Measurements from ENCODE around the gene ZFAND3.

Gene ZFAND3

DNA sequence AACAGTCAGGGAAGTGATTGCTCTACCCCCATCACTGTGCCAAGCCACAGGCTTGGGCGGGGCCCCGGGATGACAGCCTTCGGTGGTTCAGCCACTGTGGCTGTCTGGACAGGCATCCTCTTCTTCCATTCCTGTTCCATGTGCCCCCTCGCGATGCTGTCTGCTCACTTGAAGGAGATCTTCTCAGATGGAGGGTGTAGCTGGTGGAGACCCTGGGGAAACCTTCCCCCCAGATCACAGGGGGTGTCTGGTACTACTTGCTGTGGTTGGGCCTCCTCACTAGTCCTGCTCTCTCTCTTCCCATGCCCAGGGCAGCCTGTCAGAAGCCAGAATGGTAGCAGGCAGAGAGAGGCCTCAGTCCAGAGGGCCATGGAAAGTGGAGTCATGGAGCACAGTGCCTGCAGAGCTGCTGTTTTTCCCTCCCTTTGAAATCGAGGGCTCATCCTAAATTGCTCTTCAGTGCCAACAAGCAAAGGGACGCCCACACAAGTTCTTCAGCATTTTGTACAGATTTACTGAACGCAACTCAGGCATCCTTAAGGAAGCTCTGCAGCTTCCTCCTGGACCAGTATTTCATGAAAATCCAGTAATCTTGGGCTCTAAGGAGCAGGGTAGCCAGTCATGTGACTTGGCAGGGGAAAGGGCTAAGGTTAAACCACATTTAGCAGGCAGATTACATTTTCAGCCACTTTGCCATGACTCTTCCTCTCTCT is 326.6 kb downstream of the ZFAND3 start:
- no peak for DNase-seq (ENCODE audit: low read depth in 4 of 4, low spot score in 1 of 4)

DNA sequence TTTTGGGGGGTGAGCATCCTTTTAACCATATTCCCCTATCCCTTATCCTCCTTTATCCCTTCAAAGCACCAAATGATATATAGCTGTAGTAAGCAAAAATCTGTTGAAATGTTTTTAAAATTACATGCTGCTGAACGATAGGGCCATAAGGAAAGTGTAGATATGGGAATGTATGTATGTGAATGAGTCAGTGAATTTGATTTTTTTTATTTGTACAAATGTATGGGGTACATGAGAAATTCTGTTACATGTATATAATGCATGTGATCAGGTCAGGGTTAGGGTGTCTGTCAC is 327.2 kb downstream of the ZFAND3 start:
- no peak for DNase-seq (ENCODE audit: low read depth in 4 of 4, low spot score in 1 of 4)

DNA sequence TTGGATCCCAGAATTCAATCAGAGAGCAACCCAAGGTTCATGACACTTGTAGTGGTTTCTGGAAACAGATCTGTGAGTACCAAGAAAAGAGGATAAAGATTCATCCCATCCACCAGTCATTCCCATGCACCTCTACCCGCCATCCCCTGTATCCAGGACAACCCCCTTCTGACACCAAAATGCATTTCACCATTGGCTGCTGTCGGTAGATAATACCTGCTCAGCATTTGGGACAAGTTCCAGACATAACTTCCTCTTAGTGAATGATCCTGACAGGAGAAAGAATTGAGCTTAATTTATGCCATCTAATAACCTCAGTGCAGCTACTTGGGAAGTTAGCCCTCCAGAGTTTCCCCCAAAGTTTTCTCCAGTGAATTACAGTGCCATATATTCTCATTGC is 329.1 kb downstream of the ZFAND3 start:
- no peak for DNase-seq (ENCODE audit: low read depth in 4 of 4, low spot score in 1 of 4)

DNA sequence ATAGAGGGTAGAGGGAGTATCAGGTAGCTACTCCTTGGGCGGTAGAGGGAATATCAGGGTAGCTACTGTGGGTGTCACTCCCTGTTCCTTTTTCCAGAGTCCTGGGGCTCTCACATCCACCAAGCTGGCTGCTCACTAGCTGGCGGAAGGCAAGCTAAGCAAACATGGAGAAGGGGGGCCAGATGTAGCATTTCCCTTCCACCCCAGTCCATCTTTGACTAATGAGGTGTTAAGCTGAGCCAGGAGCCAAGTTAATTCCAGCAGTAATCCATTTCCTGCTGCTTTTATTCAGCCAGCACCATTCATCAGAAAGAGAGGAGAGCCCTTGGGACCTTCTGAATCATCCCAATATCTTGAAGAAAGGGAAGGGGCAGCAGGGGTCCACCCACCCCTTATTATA is 330.0 kb downstream of the ZFAND3 start:
- no peak for DNase-seq (ENCODE audit: low read depth in 4 of 4, low spot score in 1 of 4)

DNA sequence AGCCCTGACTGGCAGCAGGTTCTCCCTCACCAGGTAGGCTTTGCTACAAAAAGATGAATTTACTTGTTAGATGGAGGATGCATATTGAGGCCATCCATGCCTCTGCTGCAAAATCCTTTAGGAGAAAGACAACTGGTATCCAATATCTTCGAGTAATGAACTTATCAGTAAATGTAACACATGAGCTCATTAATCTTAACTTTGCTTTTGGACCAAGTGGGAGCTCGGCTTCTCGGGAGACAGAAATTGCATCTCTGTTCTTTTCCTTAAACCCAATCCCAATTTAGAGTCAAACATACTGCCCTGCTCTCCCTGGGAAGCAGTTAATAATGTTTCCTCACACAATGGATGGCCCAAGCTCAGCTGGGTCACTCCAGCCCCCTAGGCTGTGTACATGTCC is 330.5 kb downstream of the ZFAND3 start:
- DNase-seq (ENCODE audit: low read depth in 4 of 4, low spot score in 1 of 4) = no peak

DNA sequence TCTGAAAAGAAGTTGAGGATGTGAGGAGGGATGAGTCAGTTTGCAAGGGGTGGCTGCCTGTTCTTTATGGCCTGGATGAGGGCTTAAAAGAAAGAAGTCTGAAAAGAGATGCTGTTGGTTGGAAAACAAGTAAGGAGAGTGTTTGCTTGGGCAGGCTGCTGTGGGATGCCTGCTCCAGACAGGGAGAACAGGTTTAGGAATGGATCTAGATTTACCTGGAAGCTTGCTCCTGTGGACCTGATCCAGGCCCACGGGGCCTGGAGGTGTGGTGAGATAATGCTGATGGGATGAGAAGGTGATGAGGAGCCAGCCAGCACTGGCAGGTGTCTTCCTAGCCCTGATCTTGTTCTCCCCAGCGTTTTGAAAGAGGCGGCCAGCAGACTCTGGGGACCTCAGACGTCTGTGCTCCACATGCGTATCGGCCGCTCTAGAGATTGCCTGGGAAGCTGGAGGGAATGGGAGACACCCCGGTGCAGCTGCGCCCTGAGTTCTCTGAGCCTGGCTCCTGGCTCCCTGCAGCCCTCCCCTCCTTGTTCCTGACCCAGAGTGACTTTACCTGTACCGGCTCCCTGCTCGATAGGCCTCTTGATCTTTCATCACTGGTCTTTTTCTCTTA is 331.3 kb downstream of the ZFAND3 start:
- DNase-seq (ENCODE audit: low read depth in 4 of 4, low spot score in 1 of 4) = no peak

DNA sequence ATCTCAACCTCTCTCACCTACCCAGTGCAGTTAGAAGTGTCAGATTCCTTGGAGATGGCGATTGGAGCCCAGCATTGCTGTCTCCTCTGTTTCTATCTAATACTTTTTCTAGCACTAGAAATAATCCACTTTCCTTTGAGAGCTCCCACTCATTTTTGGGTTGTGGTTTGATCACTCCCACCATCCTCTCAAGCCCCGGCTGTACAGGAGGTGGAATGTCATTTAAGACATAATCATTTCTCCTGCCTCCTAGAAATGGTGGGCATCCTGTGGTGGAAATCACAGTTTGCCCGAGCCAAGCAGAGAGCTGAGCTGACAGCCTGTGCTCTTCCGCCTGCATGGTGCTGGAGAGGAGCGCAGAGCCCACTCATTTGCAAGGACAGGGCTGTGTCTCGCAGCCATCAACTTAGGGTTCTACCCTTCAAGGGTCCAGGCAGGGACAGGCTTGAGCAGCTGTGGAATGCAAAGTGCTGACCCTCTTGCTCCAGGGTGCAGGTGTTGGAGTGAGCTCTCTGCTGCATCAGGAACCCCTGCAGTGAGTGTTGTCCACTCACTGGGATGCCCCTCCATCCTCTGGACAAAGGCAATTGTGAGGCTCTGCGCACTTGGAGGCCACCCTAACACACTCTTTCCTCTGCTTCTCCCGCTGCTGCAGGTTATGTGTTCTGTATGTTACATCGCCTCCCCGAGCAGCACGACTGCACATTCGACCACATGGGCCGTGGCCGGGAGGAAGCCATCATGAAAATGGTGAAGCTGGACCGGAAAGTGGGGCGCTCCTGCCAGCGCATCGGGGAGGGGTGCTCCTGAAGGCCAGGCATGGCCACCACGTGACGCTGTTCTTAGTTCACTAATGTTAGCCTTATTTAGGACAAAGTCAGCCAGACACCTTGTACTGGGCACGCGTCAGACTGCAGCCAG is 332.3 kb downstream of the ZFAND3 start:
- DNase-seq (ENCODE audit: low read depth in 4 of 4, low spot score in 1 of 4) = no peak

DNA sequence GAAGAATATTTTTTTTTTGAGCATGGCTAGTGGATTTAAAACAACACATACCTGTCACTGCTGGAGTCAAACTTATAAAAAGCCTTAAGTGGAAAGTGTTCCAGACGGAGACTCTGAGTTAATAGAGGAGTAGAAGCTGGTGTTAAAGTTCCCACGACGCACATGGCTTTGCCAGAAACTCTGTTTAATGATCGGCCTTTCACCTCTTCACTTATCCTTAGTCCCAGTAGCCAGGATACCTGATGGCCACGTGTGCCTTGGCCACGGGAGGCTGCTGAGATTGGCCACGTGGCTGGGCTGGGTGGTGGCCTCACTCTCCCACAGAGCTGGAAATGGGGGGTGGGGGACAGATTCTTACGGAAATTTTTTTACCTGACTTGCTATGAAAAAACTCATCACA is 333.1 kb downstream of the ZFAND3 start:
- DNase-seq (ENCODE audit: low read depth in 4 of 4, low spot score in 1 of 4) = no peak

DNA sequence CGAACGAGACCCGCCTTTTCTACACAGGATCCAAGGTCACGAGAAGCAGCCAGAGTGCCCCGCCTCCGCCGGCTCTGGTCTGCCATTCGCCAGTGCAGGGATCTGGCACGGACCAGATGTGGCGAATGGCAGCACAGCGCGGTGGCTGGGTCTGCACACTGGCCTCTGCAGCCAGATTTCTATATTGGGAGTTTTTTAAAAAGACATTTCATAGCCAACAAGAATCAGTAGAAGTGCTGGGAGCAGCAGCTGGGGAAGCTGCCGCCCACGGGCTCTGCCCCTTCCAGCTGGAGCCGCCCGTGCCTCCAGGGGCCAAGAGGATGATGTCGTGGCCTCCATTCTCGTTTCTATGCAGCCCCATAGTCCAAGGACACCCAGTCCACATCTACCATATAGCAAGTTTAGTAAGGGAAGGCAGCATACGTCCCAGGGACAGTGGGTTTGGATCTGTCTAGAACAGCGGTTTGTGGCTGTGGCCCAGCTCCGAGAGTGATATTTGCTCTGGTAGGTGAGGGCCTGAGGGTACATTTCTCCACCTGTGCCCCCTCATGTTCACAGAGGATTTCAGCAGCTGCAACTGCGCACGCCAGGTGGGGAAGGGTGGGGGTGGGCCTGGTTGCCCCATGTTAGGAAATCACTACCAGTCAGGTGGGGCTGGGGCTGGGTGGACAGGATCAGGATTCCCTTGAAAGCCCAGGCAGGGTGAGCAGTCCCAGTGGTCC is 333.7 kb downstream of the ZFAND3 start:
- DNase-seq (ENCODE audit: low read depth in 4 of 4, low spot score in 1 of 4) = no peak

DNA sequence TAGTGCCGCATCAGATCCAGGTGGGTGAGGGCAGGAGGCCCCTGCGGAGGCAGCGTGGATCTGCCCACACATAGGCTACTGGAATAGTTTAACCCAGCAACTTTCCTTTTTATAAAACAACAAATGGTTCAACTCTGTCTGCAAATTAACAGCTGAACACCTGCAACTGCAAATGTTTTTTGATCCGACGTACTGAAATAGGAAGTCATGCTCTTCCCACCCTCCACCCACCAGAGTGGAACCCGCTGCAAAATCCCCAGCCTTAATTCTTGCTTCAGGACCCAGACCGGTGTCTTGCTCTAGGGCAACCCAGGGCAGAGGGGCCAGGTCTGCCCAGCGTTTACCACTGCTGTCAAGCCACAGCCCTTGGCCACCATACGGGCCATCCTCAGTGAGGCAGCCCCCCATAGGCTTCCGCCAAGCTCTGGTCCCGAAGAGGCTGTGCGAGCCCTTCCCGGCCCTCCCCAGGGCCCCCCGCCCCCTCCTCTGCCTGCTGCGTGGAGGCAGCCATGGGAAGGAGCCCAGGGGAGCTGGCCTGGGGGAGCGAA is 334.3 kb downstream of the ZFAND3 start:
- DNase-seq (ENCODE audit: low read depth in 4 of 4, low spot score in 1 of 4) = no peak

DNA sequence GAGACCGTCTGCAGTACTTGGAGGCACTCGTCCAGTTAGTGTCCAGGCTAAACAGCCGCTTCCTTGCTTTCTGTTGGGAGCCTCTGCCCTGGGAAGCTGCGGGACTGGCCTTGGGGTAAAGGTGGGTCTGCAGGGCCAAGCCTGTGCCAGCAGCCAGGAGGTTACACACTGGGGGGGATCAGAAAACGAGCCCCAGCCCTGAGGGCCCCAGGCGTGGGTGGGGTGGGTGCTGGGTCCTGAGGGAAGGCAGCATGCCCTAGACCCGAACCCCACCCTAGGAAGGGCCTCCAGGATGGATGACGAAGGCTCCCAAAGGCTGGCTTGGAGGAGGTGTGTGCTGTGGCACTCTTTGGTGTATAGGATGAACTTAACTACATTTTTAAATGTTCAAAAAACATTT is 335.2 kb downstream of the ZFAND3 start:
- no peak for DNase-seq (ENCODE audit: low read depth in 4 of 4, low spot score in 1 of 4)

DNA sequence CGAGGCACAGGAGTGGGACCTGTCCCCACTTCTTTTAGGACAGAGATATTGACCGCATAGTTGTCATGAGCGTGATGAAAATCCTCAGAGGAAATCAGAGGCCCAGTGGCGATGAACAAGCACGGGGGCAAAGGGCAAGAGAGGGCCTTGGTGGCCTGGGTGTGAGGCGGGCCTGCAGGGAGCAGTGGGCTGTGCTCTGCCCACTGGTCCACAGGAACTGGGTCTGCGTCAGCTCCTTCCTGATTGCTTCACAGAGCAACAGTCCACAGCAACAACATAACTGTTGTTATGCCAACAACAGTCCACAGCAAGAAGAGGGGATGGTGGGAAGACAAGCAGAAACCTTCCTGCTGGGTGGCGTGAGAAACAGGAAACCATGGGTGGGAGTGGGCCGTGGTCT is 335.6 kb downstream of the ZFAND3 start:
- no peak for DNase-seq (ENCODE audit: low read depth in 4 of 4, low spot score in 1 of 4)

DNA sequence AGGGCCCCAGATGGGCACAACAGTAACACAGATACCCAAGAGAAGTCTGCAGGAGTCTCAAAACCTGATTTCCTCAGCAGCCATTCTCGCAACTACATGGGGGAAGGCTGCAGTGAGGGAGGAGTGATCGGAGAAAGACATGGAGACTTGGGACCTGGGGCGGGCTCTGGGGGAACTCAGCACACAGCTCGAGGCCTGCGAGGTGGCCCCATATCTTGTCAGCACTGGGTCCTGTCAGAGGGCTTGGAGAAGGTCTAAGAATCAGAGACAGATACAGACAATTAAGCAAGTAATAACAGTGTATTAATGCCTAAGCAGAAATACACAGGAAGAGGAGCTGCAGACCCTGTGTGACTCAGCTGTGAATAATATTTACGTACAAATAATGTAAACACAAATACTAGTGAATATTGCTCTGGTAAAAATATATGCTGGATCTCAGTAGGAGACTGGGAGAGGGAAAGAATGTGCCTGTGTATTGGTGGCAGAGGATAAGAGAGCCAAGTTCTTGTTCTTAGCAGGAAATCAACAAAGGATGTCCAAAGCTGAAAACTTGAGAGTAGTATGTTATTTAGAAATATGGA is 336.2 kb downstream of the ZFAND3 start:
- no peak for DNase-seq (ENCODE audit: low read depth in 4 of 4, low spot score in 1 of 4)

DNA sequence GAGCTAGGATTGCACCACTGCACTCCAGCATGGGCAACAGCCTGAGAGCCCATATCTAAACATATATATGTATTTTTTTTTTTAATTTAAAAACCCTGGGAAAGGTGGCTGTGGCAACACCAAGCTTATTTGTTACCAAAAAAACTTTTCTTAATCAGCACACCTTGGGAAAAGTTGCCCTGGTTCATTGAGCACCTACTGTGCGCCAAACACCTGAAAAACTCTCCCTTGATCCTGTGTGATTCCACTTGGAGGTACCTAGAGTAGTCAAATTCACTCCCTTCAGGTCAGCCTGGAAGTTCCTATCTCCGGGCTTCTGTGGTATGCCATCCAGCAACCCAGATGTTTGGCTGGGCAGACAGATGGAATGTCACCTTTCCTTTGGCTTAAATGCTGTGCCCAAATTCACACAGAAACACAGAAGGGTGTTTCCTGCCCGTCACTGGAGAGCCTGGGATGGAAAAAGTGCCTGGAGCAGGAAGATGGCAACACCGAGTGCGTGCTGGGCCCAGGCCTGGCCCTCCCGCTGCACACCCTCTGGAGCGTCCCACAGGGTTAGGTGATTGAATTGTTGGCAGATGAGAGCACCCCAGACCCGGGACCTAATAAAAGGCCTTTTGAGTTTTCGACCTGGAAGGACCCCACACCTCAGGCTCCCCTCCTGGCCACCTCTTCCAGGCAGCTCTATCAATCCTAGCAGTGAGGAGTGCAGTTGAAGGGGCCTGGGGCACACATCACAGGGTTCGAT is 337.5 kb downstream of the ZFAND3 start:
- DNase-seq (ENCODE audit: low read depth in 4 of 4, low spot score in 1 of 4) = no peak

DNA sequence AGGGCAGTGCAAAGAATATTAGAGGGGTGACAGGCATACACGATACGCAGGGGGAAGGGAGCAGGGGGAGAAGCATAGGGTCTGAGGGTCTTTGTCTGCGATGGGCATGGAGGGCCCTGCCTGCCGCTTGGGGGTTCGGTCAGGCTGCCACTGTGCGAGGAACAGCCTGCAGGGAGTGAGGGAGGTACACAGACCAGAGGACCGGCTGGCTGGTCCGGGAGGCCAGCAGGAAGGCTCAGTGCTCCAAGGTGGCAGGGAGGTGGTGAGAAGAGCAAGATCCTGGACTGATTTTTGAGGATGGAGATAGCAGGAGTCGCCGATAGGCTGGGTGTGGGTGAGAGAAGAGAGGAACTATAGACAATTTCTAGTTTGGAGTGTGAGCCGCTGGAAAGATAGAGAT is 338.4 kb downstream of the ZFAND3 start:
- no peak for DNase-seq (ENCODE audit: low read depth in 4 of 4, low spot score in 1 of 4)

DNA sequence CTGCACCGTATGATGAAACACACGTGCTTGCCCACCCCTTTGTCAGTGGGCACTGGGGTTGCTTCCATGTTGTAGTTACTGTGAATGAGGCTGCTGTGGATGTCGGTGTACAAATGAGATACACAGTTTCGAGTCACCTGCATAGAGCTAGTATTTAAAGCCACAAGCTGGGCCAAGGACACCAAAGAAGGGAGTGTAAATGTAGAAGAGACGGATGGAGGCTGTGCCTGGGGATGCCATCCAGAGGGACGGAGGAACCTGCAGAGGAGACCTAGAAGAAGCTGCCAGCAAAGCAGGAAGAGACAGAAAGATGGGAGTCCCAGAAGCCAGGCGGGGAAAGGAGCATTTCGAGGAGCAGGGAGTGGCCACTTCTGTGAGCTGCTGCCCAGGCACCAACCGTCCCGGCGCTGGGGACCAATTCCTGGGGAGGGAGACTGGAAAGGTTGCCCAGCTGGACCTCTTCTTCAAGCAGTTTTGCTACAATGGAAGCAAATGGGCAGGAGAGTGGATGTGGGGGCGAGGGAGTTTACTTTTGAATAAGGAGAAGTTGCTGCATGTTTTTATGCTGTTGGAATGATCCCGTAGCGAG is 339.3 kb downstream of the ZFAND3 start:
- DNase-seq (ENCODE audit: low read depth in 4 of 4, low spot score in 1 of 4) = no peak

DNA sequence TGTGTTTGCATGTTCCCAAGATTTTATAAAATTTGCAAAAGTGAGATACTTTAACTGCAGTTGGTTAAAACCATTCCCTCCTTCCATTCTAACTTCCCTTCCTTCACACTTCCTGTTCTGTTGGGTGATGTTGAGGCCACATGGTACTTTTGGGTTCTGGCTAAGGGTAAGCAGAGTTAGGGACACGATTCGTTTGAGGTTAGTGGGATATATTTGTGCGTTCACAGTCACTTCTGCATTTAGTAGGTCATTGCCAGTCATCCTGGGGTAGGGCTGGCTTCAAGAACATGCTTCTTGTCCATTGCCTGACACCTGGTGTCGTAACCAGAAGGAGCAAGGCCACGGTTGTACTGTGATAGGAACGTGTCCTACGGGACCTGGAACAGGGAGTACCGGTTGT is 340.1 kb downstream of the ZFAND3 start:
- DNase-seq (ENCODE audit: low read depth in 4 of 4, low spot score in 1 of 4) = no peak

DNA sequence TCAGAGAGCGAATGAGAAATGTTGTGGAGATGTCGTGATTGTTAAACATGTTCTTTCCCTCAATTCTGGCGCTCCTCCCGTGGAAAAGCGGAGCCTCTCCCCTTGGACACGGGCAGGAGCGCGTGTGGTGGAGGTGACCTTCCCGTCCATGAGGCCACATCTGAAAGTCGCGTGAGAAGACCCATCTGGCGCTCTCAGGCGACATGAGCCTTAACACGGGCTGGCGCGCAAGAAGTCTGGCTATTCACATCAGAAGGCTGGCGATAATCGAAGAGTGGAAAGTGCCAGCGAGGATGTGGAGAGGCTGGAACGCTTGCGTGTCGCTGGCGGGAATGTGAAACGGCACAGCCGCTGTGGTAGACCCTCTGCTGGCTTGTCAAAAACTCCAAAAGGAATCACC is 341.3 kb downstream of the ZFAND3 start:
- no peak for DNase-seq (ENCODE audit: low read depth in 4 of 4, low spot score in 1 of 4)

DNA sequence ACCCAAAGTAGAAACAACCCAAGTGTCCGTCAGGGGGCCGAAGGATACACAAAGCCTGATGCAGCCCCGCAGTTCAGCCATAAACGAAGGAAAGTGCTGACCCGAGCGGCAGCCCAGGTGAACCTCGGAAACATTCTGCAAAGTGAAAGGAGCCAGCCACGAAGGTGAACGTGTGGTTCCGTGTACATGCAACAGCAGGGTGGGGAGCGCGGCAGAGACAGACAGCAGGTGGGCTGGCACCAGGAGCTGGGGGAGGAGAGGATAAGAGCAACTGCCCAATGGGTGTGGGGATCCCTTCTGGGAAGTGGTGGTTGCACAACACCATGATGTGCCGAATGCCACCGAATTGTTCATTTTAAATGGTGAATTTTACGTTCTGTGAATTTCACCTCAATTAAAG is 341.8 kb downstream of the ZFAND3 start:
- DNase-seq (ENCODE audit: low read depth in 4 of 4, low spot score in 1 of 4) = no peak

Data from stimulated activated CD4-positive, alpha-beta T cell treated with anti-CD3 and anti-CD28 coated beads, Interleukin-1b, Interleukin-23, amount 100 ng/mL, for 24 hours (primary cell).